ENCODE measurements around the gene FATE1.
A peak's percentile ranks its signal among the peaks of the same experiment; 100 is the strongest.

- TF ChIP-seq CTCF (conservative IDR thresholded peaks at IDR 0.05 in 1 of 2, IDR thresholded peaks at IDR 0.05 in 1 of 2; ENCODE audit: extremely low read depth in 1 of 2, insufficient read depth in 1 of 2, low read depth in 1 of 2, low read length in 2 of 2) = peak; percentile 55 to 68
- no peak for TF ChIP-seq EZH2 (IDR thresholded peaks at IDR 0.05; ENCODE audit: borderline replicate concordance, low read length)
Observed at GRCh38 chrX:151680805-151681204, 35.0 kb upstream of the FATE1 start.

All from mammary epithelial cell (primary cell).